ENCODE results near the gene TMEM63B.
"Not testable (repeated sequence)": the region's sequence is repeated elsewhere in the genome, so short reads cannot be mapped to it uniquely, and the experiment has no call there.

TMEM63B gene

DNA sequence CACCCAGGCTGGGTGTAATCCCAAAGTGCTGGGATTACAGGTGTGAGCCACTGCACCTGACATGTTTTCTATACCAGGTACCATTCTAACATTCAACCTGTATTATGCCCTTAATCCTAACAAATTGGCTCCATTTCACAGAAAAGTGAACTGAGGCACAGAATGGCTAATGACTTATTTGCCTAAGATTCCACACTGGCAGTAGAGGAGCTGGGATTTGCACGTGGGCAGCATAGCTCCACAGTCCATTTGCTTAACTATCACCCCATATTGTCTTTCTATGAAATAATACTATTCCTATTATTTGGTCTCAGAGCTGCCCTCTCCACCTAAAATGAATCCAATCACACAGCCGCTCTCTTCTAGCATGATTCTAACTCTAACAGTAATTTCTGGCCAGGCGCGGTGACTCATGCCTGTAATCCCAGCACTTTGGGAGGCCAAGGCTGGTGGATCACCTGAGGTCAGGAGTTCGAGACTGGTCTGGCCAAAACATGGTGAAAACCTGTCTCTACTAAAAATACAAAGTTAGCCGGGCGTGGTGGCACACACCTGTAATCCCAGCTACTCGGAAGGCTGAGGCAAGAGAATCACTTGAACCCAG lies 66.1 kb downstream of the TMEM63B start:
- no peak for DNase-seq (ENCODE audit: low read depth)

DNA sequence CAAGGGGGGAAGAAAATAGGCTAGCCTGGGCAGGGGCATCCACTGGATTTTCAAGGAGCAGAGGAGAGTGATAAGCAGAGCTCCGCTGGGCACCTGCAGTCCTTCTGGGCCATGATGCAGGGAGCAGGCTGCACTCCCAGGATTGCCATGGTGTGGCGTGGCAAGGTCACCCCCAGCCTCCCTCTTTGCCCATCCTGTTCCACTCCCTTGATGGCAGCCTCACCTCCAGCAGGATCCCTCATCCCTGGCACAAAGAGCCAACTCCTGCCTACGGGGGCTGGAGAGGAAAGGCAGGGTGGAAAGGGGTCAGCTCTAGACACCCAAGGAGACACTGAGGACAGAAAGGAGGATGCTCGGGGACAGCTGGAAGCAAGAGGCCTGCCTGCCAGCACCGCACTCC lies 67.0 kb downstream of the TMEM63B start:
- no peak for DNase-seq (ENCODE audit: low read depth)

DNA sequence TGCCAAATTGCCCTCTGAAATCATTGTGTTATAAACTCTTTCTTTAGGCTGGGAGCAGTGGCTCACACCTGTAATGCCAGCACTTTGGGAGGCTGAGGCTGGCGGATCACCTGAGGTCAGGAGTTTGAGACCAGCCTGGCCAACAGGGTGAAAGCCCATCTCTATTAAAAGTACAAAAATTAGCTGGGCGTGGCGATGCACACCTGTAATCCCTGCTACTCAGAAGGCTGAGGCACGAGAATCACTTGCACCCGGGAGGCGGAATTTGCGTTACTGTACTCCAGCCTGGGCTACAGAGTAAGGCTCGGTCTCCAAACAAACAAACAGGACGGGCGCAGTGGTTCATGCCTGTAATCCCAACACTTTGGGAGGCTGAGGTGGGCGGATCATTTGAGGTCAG lies 69.0 kb downstream of the TMEM63B start:
- not testable (repeated sequence) for DNase-seq (ENCODE audit: low read depth)

DNA sequence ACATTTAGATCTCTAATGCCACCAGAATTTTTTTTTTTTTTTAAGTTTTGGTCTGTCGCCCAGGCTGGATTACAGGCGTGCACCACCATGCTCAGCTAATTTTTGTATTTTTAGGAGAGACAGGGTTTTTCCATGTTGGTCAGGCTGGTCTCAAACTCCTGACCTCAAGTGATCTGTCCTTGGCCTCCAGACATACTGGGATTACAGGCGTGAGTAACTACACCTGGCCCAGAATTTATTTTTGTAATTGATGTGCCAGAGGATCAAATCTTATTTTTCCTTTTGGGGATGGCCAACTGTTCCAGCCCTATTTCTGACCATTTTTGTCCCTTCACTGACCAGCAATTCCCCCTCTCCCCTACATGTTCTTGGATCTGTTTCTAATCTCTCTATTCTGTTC lies 71.3 kb downstream of the TMEM63B start:
- no peak for DNase-seq (ENCODE audit: low read depth)

DNA sequence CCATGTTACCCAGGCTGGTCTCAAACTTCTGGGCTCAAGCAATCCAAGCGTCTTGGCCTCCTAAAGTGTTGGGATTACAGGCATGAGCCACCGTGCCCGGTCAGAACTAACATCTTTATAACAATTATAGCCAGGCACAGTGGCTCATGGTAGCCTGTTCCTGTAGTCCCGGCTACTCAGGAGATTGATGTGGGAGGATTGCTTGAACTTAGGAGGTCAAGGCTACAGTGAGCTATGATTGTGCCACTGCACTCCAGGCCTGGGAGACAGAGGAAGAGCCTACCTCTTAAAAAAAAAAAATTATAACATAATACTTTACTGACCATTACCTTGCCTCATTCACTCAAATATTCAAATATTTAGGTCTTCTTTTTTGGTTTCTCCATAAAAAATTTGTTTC lies 72.5 kb downstream of the TMEM63B start:
- no peak for DNase-seq (ENCODE audit: low read depth)

DNA sequence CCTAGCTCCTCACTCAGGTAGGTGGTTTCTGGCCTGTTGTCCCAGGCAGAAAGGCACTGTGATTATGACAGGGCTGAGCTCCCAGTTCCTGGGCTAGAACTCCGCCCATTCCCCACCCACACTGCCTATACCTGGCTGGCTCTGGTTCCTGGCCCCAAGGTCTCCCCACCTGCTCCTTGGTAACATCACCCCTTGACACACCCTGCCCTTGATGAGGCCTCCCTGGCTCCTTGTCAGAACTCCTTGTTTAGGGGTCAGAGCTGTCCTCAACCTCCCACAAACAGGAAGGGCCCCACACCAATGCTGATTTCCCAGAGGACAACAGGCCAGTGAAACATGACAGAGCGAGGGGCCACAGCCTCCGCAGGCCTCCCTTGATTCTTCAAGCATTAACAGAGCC lies 73.8 kb downstream of the TMEM63B start:
- DNase-seq (ENCODE audit: low read depth), result no peak

DNA sequence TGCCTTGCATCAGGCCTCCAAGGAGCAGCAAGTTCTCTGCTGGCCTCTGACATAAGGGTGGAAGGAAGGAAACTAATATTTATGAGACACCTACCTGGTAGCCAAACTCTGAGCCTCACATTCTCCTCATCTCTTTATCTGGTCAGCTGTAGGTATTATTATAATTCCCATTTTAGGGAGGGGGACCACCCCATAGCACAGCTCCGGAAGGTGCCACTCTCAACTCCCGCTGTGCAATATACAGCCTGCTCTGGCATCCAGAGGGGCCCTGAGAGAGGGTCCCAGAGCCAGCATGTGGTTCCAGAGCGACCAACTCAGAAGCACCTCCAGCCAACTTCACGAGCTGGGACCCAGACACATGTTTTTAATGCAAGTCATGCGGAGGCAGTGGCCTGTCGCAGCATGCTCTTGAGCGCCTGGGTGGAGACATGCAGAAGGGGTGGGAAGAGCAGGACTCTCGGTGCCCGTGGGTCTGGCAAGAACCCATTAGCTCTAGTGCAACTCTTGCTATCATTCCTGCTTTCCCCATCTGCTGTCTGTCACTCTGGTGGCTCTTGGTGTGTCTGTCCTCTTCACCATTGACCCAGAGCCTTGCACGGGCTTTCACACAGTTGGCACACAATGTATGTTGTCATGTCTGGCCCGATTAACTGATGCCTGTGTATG lies 74.4 kb downstream of the TMEM63B start:
- DNase-seq (ENCODE audit: low read depth), result no peak

DNA sequence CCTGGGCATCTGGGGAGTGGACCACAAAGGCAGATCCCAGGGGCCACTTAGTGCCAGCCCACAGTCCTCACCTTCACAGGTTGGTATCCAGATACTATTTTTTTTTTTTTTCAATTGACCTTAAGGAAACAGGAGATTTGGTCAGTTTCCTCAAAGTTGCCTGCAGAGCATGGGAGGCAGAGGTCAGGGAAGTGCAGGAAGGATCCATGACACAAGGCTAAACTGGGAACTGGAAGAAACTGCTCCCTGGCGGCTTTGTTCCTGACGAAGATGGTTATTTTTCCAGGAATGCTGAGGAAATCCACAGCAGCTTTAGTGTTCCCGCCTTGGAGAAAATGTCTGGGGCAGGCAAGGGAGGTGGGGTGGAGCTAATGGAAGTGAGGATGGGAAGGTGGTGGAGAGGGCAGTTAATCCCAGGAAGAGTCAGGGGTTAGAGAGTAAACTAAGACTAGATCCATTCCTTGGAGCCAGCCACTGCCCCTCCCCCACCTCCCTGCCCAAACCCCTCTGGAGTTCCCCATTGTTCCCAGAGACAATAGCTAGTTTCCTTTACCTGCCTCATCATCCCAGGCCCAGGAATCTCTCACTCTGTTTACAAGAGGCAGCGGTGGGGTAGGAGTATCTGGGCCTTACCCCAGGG lies 75.1 kb downstream of the TMEM63B start:
- no peak for DNase-seq (ENCODE audit: low read depth)

DNA sequence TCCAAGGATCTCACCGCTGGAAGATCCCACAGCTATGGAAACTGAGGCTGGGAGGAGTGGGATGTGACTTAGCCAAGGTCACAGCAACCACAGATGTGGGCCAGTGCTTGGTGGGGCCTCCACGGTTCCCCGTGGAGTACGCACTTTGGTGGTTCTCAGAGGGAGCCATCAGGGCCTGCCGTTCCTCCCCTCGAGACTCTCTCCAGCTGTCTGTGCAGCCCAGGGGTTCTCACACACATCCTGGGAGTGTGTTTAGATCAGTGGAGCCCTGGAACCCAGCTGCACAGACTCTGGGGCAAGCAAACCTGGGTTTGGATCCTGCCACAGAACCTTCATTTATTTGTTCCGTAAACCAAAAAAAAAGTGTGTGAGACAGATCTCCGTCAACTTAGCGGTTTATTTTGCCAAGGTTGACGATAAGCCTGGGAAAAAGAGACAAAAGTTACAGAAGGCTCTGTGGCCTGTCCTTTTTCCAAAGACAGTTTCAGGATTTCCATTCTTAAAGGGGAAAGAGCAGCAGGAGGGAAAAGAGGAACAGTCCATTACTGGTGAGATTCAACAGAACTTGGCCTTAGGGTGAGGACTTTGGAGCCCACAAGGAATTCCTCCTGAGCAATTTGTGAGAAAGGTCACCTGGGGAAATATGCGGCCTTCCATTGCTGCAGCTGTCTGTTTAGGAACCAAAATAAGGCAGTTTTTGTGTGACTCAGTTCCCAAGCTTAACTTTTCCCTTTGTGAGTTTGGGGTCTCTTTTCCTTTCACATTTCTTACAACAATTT lies 75.8 kb downstream of the TMEM63B start:
- no peak for DNase-seq (ENCODE audit: low read depth)

DNA sequence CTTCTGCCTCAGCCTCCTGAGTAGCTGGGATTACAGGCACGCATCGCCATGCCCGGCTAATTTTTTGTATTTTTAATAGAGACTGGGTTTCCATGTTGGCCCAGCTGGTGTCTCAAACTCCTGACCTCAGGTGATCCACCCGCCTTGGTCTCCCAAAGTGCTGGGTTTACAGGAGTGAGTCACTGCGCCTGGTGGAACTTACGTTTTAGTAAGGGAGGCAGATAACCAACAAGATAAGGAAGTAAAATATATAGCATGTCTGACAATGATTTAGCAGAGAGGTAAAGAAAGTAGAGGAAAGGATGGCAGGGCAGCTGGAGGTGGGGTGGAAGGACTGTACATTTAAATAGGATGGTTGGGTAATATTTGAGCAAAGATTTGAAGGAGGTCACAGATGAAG lies 76.6 kb downstream of the TMEM63B start:
- DNase-seq (ENCODE audit: low read depth), result no peak

Data from stimulated activated CD4-positive, alpha-beta T cell treated with anti-CD3 and anti-CD28 coated beads, Interleukin-2, amount 100 ng/mL, for 4 hours (primary cell).